PC-9 (cell line): ENCODE data around the gene NDUFA12.

Source experiments
- CTCF ChIP-seq: fragments of 200-600 bp; sonication (generic); conservative IDR thresholded peaks from 2 replicates; pipeline ENCODE4 v1.6.1; 2017; ENCODE audit warnings: mixed run types, antibody characterized with exemption, mild to moderate bottlenecking, moderate library complexity
- EZH2 ChIP-seq: fragments of 200-600 bp; sonication (generic); IDR thresholded peaks from 2 replicates; pipeline ENCODE4 v1.8.0; 2017; ENCODE audit warnings: antibody characterized with exemption, low read depth

DNA sequence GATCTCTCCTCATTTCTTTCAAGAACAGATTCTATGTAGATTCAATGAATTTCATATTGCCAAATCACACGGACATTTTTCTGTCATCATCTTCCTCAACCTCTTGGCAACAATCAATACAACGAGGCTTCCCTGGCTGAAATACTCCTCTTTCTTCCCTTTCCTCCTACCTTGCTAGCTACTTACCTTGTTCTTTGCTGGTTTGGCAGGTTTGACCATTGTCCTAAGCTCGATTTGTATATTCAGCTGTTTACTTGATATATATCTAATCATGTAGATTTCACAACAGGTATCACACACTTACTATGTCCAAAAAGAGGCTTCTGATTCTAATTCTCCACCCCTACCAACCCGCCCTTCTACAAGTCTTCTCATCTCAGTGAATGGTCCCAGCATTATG, 23.6 kb downstream of the NDUFA12 start:
- TF ChIP-seq CTCF = no peak
- TF ChIP-seq EZH2 = no peak
